Choroid plexus epithelial cell (primary cell): ENCODE measurements around the gene CRTAP.

ENCODE experiments used
- DNase-seq: peaks from one replicate; pipeline ENCODE4 v3.0.0-alpha.2; 2010; ENCODE audit warnings: low read depth
- H3K4me3 ChIP-seq: 2 replicates; pipeline ENCODE4 v1.5.1; 2011; ENCODE audit warnings: low read depth, mild to moderate bottlenecking, control low read depth, low read length, moderate library complexity
- TF ChIP-seq, protein P1 (sequence below): conservative IDR thresholded peaks from 2 replicates; pipeline ENCODE4 v1.5.1; 2011; ENCODE audit warnings: low read depth, mild to moderate bottlenecking, control low read depth, inconsistent platforms, low read length, moderate library complexity

The CRTAP gene

DNA sequence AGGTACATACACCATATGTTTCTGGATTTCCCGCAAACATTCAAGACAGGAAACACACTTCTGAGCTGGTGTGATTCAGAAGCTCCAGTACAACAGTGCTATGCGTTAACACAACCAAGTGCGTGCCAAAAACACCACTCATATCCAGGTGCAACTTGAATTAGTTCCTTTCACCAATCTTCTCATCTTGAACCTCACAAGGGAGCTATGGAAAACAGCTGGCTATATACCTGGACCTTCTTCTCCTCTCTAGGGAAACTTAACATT is 73.5 kb downstream of the CRTAP start:
- TF ChIP-seq, protein P1, sequence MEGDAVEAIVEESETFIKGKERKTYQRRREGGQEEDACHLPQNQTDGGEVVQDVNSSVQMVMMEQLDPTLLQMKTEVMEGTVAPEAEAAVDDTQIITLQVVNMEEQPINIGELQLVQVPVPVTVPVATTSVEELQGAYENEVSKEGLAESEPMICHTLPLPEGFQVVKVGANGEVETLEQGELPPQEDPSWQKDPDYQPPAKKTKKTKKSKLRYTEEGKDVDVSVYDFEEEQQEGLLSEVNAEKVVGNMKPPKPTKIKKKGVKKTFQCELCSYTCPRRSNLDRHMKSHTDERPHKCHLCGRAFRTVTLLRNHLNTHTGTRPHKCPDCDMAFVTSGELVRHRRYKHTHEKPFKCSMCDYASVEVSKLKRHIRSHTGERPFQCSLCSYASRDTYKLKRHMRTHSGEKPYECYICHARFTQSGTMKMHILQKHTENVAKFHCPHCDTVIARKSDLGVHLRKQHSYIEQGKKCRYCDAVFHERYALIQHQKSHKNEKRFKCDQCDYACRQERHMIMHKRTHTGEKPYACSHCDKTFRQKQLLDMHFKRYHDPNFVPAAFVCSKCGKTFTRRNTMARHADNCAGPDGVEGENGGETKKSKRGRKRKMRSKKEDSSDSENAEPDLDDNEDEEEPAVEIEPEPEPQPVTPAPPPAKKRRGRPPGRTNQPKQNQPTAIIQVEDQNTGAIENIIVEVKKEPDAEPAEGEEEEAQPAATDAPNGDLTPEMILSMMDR: no peak
- no peak overlapping the region for H3K4me3 ChIP-seq
- DNase-seq: peak; percentile 32

DNA sequence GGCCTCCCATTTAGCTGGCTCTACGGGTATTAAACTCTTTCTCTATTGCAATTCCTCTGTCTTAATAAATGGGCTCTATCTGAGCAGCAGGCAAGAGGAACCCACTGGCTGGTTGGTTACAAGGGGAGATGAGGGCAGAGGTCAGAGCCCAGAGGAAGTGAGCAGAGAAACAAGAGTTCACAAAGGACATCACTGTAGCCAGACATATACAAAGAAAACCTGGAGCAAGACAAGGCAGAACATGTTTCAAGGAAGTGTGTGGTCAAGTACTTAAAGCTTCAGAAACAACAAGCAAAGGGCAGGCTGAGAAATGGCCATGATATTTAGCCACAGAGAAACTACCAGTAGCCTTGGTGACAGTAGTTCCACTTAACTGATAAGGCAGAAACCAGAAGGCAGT is 80.5 kb downstream of the CRTAP start:
- H3K4me3 ChIP-seq: no peak overlapping the region
- TF ChIP-seq, protein P1: no peak
- DNase-seq: no peak

DNA sequence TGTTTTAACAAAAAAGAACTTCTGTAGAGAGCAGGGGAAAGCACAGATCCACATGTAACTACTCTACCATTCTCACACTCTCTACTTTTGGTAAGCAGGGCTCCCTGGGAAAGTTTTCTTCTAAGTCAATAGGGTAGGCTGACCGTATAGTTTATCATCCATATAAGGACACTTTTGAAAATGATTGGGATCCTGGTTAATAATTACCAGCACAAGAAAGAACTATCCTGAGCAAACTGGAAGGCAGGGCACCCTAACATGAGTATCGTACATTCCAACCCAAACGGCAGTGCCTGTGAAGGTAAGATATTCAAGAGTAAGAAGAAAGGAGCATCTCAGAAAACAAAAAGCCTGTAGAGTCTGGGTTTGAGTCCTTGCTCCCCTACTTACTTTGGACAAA is 82.7 kb downstream of the CRTAP start:
- no peak overlapping the region for H3K4me3 ChIP-seq
- TF ChIP-seq, protein P1: no peak
- no peak for DNase-seq
